AG09319 (cell line): ENCODE measurements around the gene RAMP2.

Experiments used
- DNase-seq: peaks from one replicate; pipeline ENCODE4 v3.0.0-alpha.2; 2010; ENCODE audit warnings: low read depth; ENCODE audit errors: extremely low read depth
- TF ChIP-seq, protein P1 (sequence below): IDR thresholded peaks from 2 replicates; pipeline ENCODE4 v1.5.1; 2011; ENCODE audit warnings: low read depth, mild to moderate bottlenecking, inconsistent platforms, low read length, moderate library complexity

Gene RAMP2

DNA sequence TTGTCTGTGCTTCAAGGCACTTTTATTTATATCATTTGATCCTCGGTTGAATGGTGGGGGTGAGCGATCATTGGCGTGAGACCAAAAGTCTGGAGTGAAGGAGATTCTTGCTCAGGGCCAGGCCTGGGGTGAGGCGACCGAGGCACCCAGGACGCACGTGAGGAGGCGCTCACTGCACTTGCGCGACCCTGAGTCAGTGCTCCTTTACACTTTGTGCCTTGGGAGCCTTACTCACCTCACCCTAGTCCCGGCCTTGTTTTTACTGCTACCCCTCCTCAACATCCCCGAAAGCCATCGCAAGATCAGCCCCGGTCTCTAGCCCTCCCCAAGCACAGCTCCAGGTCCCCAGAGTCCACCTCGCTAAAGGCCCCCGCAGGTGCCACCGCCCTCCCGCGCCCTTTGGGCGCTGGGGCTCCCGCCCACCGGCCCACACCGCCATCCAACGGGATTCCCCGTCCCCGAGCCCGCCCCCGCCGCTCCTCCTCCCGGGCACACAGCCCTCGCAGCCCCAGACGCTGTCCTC lies 16.7 kb upstream of the RAMP2 start:
- no peak for DNase-seq
- TF ChIP-seq, protein P1, sequence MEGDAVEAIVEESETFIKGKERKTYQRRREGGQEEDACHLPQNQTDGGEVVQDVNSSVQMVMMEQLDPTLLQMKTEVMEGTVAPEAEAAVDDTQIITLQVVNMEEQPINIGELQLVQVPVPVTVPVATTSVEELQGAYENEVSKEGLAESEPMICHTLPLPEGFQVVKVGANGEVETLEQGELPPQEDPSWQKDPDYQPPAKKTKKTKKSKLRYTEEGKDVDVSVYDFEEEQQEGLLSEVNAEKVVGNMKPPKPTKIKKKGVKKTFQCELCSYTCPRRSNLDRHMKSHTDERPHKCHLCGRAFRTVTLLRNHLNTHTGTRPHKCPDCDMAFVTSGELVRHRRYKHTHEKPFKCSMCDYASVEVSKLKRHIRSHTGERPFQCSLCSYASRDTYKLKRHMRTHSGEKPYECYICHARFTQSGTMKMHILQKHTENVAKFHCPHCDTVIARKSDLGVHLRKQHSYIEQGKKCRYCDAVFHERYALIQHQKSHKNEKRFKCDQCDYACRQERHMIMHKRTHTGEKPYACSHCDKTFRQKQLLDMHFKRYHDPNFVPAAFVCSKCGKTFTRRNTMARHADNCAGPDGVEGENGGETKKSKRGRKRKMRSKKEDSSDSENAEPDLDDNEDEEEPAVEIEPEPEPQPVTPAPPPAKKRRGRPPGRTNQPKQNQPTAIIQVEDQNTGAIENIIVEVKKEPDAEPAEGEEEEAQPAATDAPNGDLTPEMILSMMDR: no peak

DNA sequence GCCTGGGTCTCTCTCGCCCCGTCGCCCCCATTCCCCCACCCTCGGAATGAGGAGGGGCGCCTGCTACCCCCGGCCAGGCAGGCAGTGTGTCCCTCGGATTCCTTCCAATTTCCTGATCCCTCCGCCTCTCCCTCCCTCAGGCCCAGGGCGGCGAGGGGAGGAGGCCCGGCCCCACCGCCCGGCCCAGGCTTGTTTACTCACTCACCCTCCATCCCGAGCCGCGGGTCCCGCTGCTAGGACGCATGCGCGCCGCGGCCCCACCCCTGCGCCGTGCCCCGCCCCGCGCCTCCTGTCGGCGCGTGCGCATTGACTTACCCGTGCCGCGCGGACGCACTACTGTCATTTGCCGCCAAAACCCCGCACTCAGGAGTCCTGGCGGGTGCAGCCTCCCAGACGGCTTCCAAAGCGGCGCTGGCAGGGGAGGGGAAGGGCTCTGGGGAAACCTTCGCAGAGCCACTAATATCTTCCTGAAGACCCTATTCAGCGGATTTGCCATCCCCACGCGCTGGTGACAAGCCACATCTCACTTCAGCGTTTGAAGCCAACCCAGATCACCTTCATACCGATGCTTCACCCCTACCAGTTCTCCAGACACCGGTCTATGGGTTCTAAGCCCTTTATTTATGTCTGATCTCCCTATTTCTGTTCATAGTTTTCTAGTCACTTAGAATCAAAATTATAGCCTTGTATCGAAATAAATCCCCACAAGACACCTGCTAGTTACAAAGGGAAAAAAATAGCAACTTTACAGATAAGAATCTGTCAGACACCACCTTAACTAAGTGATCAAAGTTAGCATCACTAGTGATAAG lies 16.0 kb upstream of the RAMP2 start, which contains the start of gene EZH1:
EZH1 (minus strand) TSS at position 235 of the 812 bp plus-strand sequence. CDS start 16,099 bp downstream, outside the sequence.
- TF ChIP-seq, protein P1: no peak
- DNase-seq: peak; percentile 76

DNA sequence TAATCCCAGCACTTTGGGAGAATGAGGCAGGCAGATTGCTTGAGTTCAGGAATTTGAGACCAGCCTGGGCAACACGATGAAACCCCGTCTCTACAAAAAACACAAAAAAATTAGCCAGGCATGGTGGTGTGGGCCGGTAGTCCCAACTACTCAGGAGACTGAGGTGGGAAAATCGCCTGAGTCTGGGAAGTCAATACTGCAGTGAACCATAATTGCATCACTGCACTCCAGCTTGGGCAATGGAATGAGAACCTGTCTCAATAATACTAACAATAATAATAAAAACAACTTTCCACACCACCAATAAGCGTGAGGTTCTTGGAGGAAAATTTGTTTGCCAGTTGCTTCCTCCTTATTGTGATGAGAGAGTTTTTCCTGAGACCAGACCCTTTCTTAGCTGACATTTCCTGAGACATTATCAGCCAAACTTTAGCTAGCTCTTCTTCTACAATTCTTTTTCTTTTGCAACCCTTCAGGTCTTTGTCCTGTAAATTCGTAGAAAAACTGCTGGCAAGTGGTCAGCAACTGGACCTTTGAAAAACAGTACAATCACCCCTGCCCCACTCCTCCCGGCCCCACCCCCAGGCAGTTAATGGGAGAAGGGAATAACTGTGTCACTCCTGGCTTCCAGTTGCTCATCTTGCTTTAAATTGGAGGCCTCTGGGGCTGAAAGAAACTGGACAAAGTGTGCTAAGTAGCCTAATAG lies 12.7 kb upstream of the RAMP2 start:
- TF ChIP-seq, protein P1: no peak
- DNase-seq: no peak

DNA sequence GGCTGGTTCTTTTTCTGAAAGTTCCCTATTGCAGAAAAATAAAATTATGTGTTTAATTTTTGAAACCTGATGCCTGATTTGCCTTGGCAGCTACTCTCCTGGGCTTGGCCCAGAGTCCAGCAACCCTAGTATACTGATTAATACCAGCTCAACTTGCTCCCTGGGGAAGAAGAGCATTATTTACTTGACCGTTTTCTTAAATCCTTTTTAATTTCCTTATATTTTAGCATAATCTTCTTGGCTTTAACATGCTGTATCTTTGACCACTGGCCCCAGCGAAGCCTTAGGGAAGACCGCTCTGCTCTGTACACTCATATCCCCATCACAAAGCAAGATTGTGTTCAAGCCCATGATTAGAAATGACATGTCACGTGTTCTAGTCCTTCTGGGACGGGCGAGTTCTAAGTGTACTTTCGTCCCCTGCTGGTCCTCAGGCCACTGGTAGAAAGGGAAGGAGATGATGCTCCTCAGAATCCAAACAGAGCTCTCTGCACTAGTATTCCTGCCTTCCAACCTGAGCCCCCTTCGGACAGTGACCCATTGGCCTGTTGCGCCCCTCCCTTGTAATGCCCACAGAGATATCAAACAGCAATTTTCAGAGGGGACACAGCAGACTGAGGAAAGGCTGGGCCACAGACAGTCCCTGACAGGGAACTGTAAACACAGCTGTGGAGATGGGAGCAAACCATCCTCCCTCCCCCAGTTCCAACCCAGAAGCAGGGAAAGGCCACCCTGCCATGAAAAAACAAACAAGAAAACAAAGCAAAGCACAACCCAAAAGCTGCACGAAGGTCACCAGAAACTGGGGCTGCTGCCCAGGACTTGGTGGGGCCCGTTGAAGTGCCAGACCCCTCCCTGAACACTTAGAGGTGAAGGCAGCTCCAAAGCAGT lies 11.9 kb upstream of the RAMP2 start:
- TF ChIP-seq, protein P1: no peak
- no peak for DNase-seq

DNA sequence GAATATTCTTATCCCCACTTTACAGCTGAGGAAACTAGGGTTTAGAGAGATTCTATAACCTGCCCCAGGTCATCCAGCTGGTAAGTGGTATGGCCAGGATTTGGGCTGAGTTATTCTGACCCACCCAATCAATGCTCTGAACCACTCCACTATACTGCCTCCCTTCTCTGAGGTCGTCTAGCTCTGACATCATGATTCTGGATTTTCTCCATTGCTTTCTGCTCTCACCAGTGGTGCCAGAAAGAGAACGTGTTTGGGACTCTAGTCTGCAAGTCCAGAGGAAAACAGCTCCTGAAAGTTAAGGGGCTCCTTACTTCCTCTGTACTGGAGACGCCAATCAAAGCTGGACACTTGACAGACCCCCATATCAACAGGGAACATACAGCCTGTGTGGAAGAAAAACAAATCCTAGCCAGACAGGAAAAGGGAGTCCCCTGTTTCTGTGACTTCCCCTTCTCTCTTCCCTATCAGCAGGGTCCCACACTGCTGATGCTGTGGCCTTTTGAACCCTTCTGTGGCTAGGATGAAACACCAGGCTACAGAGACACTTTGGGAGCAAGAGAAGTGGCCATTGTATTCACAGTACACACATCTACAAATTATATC lies 10.2 kb upstream of the RAMP2 start:
- DNase-seq: no peak
- TF ChIP-seq, protein P1: no peak

DNA sequence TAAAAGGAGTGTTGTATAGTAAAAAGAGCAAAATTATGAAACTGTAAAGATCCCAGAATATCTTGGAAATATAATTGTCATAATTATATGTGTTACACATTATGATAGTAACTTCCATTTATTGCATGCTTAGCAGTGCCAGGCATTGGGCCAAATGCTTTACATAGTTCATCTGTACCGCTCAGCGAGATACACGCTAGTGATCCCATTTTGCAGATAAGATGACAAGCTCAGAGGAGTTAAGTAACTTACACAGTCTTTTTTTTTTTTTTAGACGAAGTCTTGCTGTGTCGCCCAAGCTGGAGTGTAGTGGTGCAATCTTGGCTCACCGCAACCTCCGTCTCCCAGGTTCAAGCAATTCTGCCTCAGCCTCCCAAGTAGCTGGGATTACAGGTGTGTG lies 9.4 kb upstream of the RAMP2 start:
- TF ChIP-seq, protein P1: no peak
- no peak for DNase-seq
